ENCODE results near the gene FLRT3. TPM values are rescaled to one million over a fixed set of nuclear protein-coding genes. Genes with fewer than 3 reads are reported as not detected.

FLRT3 gene
- total and polyA plus RNA-seq, 2 donors (not counting 1 experiment from before 2014, with no cell fraction given) = not detected

GRCh38 chr20:14304472-14304871, 32.9 kb downstream of the FLRT3 start:
- H3K4me1 Mint-ChIP-seq = peaks cover 1% of the 10 kb centered on the region
- DNase-seq (no peak), ATAC-seq (ENCODE audit: low read depth) (no peak)
- H3K4me3 ChIP-seq (ENCODE audit: control extremely low read depth in 1 of 5, extremely low read depth in 1 of 5, insufficient read depth in 1 of 5, low read depth in 2 of 5, low read length in 4 of 5) = no peak overlapping the region
- H3K4me2 ChIP-seq (replicated peaks; ENCODE audit: low read depth, low read length, poor library complexity, severe bottlenecking) = no peak overlapping the region
- H3K9me3 ChIP-seq (ENCODE audit: control extremely low read depth in 1 of 3, control insufficient read depth in 2 of 3, insufficient read depth in 1 of 3, low read length in 2 of 3) = no peaks in the 10 kb centered on the region
- H3K4me3 Mint-ChIP-seq = no peak overlapping the region
- no peak overlapping the region for H3K27ac Mint-ChIP-seq
- no peak overlapping the region for H3K9ac ChIP-seq (ENCODE audit: low read length)
- TF ChIP-seq CTCF (IDR thresholded peaks at IDR 0.05) (no peak), EZH2 (IDR thresholded peaks at IDR 0.05; ENCODE audit: borderline replicate concordance, insufficient read depth, low read depth, low read length, poor library complexity, severe bottlenecking) (no peak)
- no peak overlapping the region for H3K27ac ChIP-seq (ENCODE audit: low read length in 2 of 2)
- no CpG with 5 or more reads among the region's 1 CpG for WGBS (ENCODE audit: insufficient coverage)
- ChIA-PET POLR2A (no interaction called here), CTCF (no interaction called here)
- H3K27me3 Mint-ChIP-seq = peaks cover 3% of the 10 kb centered on the region
- no peaks in the 10 kb centered on the region for H3K27me3 ChIP-seq (replicated peaks in 1 of 4; ENCODE audit: control extremely low read depth in 1 of 4, control insufficient read depth in 3 of 4, insufficient read depth in 4 of 4, low read length in 3 of 4)
- no peaks in the 10 kb centered on the region for H3K9me3 Mint-ChIP-seq (ENCODE audit: insufficient read depth)
- intact Hi-C loops (cut with micrococcal nuclease) = no loop called here
- no peaks in the 10 kb centered on the region for H3K36me3 ChIP-seq (replicated peaks in 1 of 2; ENCODE audit: control extremely low read depth in 1 of 2, control insufficient read depth in 1 of 2, extremely low read depth in 1 of 2, insufficient read depth in 2 of 2, low read length in 1 of 2)
- no peak overlapping the region for H2AFZ ChIP-seq (ENCODE audit: insufficient read depth, low read depth, low read length, poor library complexity, severe bottlenecking)
- no peaks in the 10 kb centered on the region for H4K20me1 ChIP-seq (ENCODE audit: control insufficient read depth, insufficient read depth, low read length, poor library complexity, severe bottlenecking)
- H3K4me1 ChIP-seq (ENCODE audit: control insufficient read depth in 2 of 2, insufficient read depth in 2 of 2, low read length in 2 of 2) = no peaks in the 10 kb centered on the region
- no peaks in the 10 kb centered on the region for H3K79me2 ChIP-seq (ENCODE audit: control insufficient read depth, insufficient read depth, low read length)

GRCh38 chr20:14303651-14304050, 33.8 kb downstream of the FLRT3 start:
- no peak overlapping the region for H3K4me2 ChIP-seq (replicated peaks; ENCODE audit: low read depth, low read length, poor library complexity, severe bottlenecking)
- Mint-ChIP-seq H3K27me3 (peaks cover 2% of the 10 kb centered on the region), H3K9me3 (ENCODE audit: insufficient read depth) (no peaks in the 10 kb centered on the region), H3K27ac (no peak overlapping the region), H3K4me3 (no peak overlapping the region), H3K4me1 (peaks cover 1% of the 10 kb centered on the region)
- ATAC-seq (ENCODE audit: low read depth) = no peak
- no peak for TF ChIP-seq CTCF (IDR thresholded peaks at IDR 0.05)
- TF ChIP-seq EZH2 (IDR thresholded peaks at IDR 0.05; ENCODE audit: borderline replicate concordance, insufficient read depth, low read depth, low read length, poor library complexity, severe bottlenecking) = no peak
- ChIA-PET POLR2A (no interaction called here), CTCF (no interaction called here)
- no peak overlapping the region for H3K27ac ChIP-seq (ENCODE audit: low read length in 2 of 2)
- H4K20me1 ChIP-seq (ENCODE audit: control insufficient read depth, insufficient read depth, low read length, poor library complexity, severe bottlenecking) = no peaks in the 10 kb centered on the region
- no peaks in the 10 kb centered on the region for H3K4me1 ChIP-seq (ENCODE audit: control insufficient read depth in 2 of 2, insufficient read depth in 2 of 2, low read length in 2 of 2)
- H3K36me3 ChIP-seq (replicated peaks in 1 of 2; ENCODE audit: control extremely low read depth in 1 of 2, control insufficient read depth in 1 of 2, extremely low read depth in 1 of 2, insufficient read depth in 2 of 2, low read length in 1 of 2) = no peaks in the 10 kb centered on the region
- H2AFZ ChIP-seq (ENCODE audit: insufficient read depth, low read depth, low read length, poor library complexity, severe bottlenecking) = no peak overlapping the region
- intact Hi-C loops (cut with micrococcal nuclease) = no loop called here
- no peak overlapping the region for H3K4me3 ChIP-seq (ENCODE audit: control extremely low read depth in 1 of 5, extremely low read depth in 1 of 5, insufficient read depth in 1 of 5, low read depth in 2 of 5, low read length in 4 of 5)
- H3K27me3 ChIP-seq (replicated peaks in 1 of 4; ENCODE audit: control extremely low read depth in 1 of 4, control insufficient read depth in 3 of 4, insufficient read depth in 4 of 4, low read length in 3 of 4) = no peaks in the 10 kb centered on the region
- no peaks in the 10 kb centered on the region for H3K79me2 ChIP-seq (ENCODE audit: control insufficient read depth, insufficient read depth, low read length)
- H3K9me3 ChIP-seq (ENCODE audit: control extremely low read depth in 1 of 3, control insufficient read depth in 2 of 3, insufficient read depth in 1 of 3, low read length in 2 of 3) = no peaks in the 10 kb centered on the region
- no peak overlapping the region for H3K9ac ChIP-seq (ENCODE audit: low read length)
- no peak for DNase-seq

Data from B cell (primary cell).